A549 treated with dexamethasone at 1 μM for 4 hours (cell line): ENCODE results near the gene ZNF256. TPM values are rescaled to one million over a fixed set of nuclear protein-coding genes. Genes with fewer than 3 reads are reported as not detected.

Experiments
- total RNA-seq: library from RNA; stranded (reverse); fragments of 200-300 nt; extraction: Qiagen RNA extraction; gene quantifications from 5 replicates; pipeline ENCODE4 v1.2.3, GENCODE V29; 2022

ZNF256 gene
- 0.99 to 1.4 TPM (median 1.3 TPM) in 5 replicates for total RNA-seq

DNA sequence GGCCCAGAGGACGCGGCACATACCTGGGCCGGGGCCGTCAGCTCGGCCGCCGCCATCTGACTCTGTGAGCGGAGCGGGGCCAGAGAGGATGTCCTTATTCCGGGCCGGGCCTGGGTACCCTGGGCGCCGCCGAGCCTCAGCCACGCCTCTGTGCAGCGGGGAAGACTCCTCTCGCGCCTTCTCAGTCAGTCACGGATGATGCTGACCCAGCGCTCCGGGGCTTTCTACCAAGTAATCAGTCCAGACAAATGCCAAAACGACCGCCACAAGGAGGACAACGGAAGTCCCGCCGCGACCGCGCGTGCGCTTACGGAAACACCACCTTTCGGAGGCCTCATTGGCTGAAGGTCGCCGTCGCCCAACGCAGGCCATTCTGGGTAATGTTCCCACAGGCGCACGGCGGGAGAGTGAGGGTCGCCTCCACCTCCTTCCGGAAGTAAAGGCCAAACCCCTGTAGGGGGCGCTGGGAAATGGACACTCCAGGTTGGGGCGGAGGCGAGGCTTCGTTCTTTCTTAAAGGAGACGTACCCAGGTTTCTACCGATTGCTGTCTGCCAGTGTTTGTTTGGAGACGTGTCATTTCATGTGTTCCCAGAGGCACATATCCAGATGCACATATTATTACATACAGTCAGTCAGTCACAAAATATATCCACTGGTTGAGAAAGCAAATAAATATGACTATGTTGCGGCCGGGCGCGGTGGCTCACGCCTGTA lies at the start of gene ZNF256:
TSS of gene ZNF256 (minus strand) at position 288 of the 716 bp plus-strand sequence. CDS start at position 56, 232 bp downstream.

GRCh38 chr19:57974434-57974833 lies 26.9 kb upstream of the ZNF256 start, which contains the start of gene C19orf18:
Gene C19orf18 (minus strand): TSS chr19:57974534. CDS start chr19:57974432, 102 bp downstream.

GRCh38 chr19:57934820-57935665 lies 12.5 kb downstream of the ZNF256 start, which contains the start of gene ZNF418:
Gene ZNF418 (minus strand): TSS chr19:57935402. CDS start chr19:57933822, 1,580 bp downstream.

DNA sequence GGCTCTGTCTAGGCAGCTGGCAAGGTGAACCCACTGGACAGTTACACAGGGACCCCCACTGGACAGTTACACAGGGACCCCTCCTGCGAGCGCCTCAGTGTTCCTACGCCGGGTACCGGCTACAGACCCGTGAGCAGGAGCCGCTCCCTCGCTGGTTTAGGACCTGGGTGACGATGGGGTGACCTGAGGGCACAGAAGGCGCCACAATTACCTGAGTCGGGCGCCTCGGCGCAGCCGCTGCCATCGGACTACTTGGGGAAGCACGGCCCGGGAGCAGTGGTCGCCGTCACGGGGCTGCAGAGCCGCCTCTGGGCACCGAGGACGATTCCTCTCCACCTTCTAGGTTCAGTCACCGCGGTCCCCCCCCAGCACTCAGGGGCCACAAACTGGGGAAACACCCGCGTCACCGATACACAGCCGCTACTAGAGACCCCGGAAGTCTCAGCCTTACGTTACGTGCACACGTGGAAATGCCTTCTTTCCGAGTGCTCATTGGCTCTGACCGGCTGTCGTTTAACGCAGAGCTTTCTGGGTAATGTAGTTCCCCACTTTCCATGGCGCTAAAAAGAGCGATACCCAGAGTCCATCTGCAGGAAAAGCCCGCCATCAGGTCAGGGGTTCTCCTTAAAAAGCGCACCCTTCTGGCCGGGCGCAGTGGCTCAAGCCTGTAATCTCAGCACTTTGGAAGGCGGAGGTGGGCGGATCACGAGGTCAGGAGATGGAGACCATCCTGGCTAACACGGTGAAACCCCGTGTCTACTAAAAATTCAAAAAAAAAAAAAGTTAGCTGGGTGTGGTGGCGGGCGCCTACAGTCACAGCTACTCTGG lies 31.1 kb downstream of the ZNF256 start, which contains the start of gene ZNF417:
TSS of gene ZNF417 (minus strand) at position 425 of the 828 bp plus-strand sequence. CDS start at position 244, 181 bp downstream.

Other genes with a start within 250 kb of the ZNF256 start
- not detected in 5 replicates for gene ZNF154, start 238.5 kb downstream of the ZNF256 start, total RNA-seq
- 0.88 to 1.1 TPM (median 1.1 TPM) in 5 replicates for gene ZNF671, start 220.1 kb downstream of the ZNF256 start, total RNA-seq
- 5.5 to 6.9 TPM (median 5.6 TPM) in 5 replicates for gene ZNF776, start 200.9 kb downstream of the ZNF256 start, total RNA-seq
- gene ZNF586, start 178.0 kb downstream of the ZNF256 start, total RNA-seq = 5.6 to 7.2 TPM (median 6.4 TPM) in 5 replicates
- 4.9 to 6.3 TPM (median 5.2 TPM) in 5 replicates for gene ZNF552, start 132.8 kb downstream of the ZNF256 start, total RNA-seq
- gene ZNF587B, start 117.4 kb downstream of the ZNF256 start, total RNA-seq = 7.1 to 11.0 TPM (median 9.1 TPM) in 5 replicates
- gene ZNF587, start 97.8 kb downstream of the ZNF256 start, total RNA-seq = 4.2 to 8.9 TPM (median 7.5 TPM) in 5 replicates
- gene ZNF814, start 58.7 kb downstream of the ZNF256 start, total RNA-seq = 1.3 to 2.5 TPM (median 1.9 TPM) in 5 replicates
- gene ZNF417, start 31.1 kb downstream of the ZNF256 start, total RNA-seq = 3.1 to 6.2 TPM (median 4.6 TPM) in 5 replicates
- gene ZNF418, start 12.3 kb downstream of the ZNF256 start, total RNA-seq = 1.1 to 1.6 TPM (median 1.2 TPM) in 5 replicates
- not detected in 5 replicates for gene C19orf18, start 26.8 kb upstream of the ZNF256 start, total RNA-seq
- 1.3 to 3.8 TPM (median 2.3 TPM) in 5 replicates for gene ZNF606, start 55.1 kb upstream of the ZNF256 start, total RNA-seq
- gene ZSCAN1, start 86.3 kb upstream of the ZNF256 start, total RNA-seq = not detected in 5 replicates
- gene ZNF135, start 111.6 kb upstream of the ZNF256 start, total RNA-seq = not detected in 5 replicates
- 1.3 to 3.6 TPM (median 2.2 TPM) in 5 replicates for gene ZSCAN18, start 150.5 kb upstream of the ZNF256 start, total RNA-seq
- 2.7 to 3.5 TPM (median 3.2 TPM) in 5 replicates for gene ZNF329, start 203.1 kb upstream of the ZNF256 start, total RNA-seq
- 12.1 to 13.7 TPM (median 13.0 TPM) in 5 replicates for gene ZNF274, start 235.4 kb upstream of the ZNF256 start, total RNA-seq